GM21576 (cell line): ENCODE measurements around the gene CAPN1.
A peak's percentile ranks its signal among the peaks of the same experiment; 100 is the strongest.

ENCODE experiments used
- ATAC-seq: cut with Tn5 transposase; IDR thresholded peaks from one replicate; pipeline ENCODE4 v1.9.1; 2021; ENCODE audit warnings: mild to moderate bottlenecking, moderate library complexity; ENCODE audit not compliant: unreplicated experiment

Gene CAPN1

GRCh38 chr11:65258988-65259387, 77.3 kb downstream of the CAPN1 start:
- ATAC-seq = no peak

DNA sequence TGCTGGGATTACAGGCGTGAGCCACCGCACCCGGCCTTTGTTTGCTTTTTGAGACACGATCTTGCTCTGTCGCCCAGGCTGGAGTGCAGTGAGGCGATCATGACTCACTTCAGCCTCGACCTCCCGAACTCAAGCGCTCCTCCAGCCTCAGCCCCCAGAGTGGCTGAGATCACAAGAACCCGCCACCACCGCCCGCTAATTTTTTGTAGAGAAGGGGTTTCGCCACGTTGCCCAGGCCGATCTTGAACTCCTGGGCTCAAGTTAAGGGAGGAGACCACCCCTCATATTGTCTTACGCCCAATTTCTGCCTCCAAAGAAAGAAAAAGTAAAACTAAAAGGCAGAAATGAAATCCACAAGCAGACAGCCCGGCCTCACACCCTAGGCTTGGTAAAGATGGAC, 78.6 kb downstream of the CAPN1 start:
- no peak for ATAC-seq

- peak; percentile 6 for ATAC-seq
Measured at GRCh38 chr11:65260756-65261590, 79.2 kb downstream of the CAPN1 start.
